Measurements from ENCODE around the gene NUP42. TPM values are rescaled to one million over a fixed set of nuclear protein-coding genes. Genes with fewer than 3 reads are reported as not detected.

NUP42 gene
- total and polyA plus RNA-seq, 2 of the 13 experiments (the other 11 are each of a cell fraction or from before 2014, with no cell fraction given): 32.0 to 51.5 TPM

DNA sequence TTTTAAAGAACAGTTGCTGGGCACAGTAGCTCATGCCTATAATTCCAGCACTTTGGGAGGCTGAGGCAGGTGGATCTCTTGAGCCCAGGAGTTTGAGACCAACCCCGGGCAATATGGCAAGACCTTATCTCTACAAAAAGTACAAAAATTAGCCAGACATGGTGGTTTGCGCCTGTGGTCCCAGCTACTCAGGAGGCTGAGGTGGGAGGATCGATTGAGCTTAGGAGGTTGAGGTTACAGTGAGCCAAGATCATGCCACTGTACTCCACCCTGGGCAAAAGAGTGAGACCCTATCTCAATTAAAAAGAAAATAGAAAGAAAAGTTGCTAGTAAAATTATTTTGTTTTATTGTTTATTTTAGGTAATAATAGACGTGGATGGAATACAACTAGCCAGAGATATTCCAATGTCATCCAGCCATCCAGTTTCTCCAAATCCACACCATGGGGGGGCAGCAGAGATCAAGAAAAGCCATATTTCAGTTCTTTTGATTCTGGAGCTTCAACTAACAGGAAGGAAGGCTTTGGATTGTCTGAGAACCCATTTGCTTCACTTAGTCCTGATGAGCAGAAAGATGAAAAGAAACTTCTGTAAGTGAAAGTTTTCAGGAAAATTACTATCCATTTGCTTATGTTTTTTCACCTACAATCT is 3.0 kb downstream of the NUP42 start:
- FAIRE-seq (peak; percentile 60), DNase-seq (ENCODE audit: low spot score) (peak; percentile 49), ATAC-seq (no peak)
- Histone ChIP-seq H3K79me2 (ENCODE audit: insufficient read depth, low read length) (peaks cover 41% of the 10 kb centered on the region), H3K9ac (ENCODE audit: insufficient read depth, low read depth, low read length) (no peak overlapping the region), H3K4me2 (ENCODE audit: low read depth, low read length) (no peak overlapping the region; the same call in 1 of the 2 replicates), H4K20me1 (ENCODE audit: insufficient read depth, low read length) (no peaks in the 10 kb centered on the region; the same call in 1 of the 2 replicates), H3K27ac (ENCODE audit: extremely low read length, insufficient read depth, low read length) (no peak overlapping the region), H3K36me3 (replicated peaks in 1 of 2; ENCODE audit: control insufficient read depth in 1 of 2, insufficient read depth in 2 of 2, low read length in 2 of 2) (peaks cover 1 to 33% of the 10 kb centered on the region in 2 experiments), H3K4me1 (ENCODE audit: insufficient read depth, low read length) (peaks cover 34% of the 10 kb centered on the region), H3K27me3 (ENCODE audit: control insufficient read depth in 1 of 2, insufficient read depth in 2 of 2, low read length in 2 of 2) (no peaks in the 10 kb centered on the region; a peak in 1 of 5 replicates), H2AFZ (ENCODE audit: low read length) (no peak overlapping the region), H3K4me3 (replicated peaks in 1 of 3; ENCODE audit: insufficient read depth in 1 of 3, low read depth in 2 of 3, low read length in 3 of 3) (no peak overlapping the region), H3K9me3 (ENCODE audit: low read length) (no peaks in the 10 kb centered on the region)
- BruUV-seq (replicated peaks): no TSS peak
- intact Hi-C loops (cut with micrococcal nuclease; ENCODE audit: unreplicated experiment): loop anchor here (1.0 to 10.0 kb wide), 5 partner anchors 76 to 360 kb away; partner anchors contain the start of gene IGF2BP3
- WGBS (ENCODE audit: low lambda C conversion rate): 81% methylated on average over 4 of the region's 4 CpGs
- ChIA-PET CTCF (ENCODE audit: low intra/inter-chr PET ratio, low total read pairs) (no interaction called here), POLR2A (interaction anchor here (2.0 kb wide), 1 partner anchor 79 kb away, joined by 6 read pairs; no protein-coding TSS in a partner anchor)
- in situ Hi-C loops (cut with HindIII; ENCODE audit: extremely low pct_ligation_motif_present, low pct_unique_long_range_greater_than_20kb): loop anchor here (5.0 kb wide), 1 partner anchor 78 kb away; the partner anchor contains the start of gene KLHL7
- TF ChIP-seq BORCS8-MEF2B (CRISPR knock-in tag; IDR thresholded peaks at IDR 0.05) (no peak), ZNF598 (CRISPR knock-in tag; IDR thresholded peaks at IDR 0.05; ENCODE audit: borderline replicate concordance) (no peak), ZMAT3 (CRISPR knock-in tag; conservative IDR thresholded peaks at IDR 0.05) (no peak), MIXL1 (CRISPR knock-in tag; IDR thresholded peaks at IDR 0.05) (no peak), NFE2 (CRISPR knock-in tag; IDR thresholded peaks at IDR 0.05) (no peak), STAG1 (CRISPR knock-in tag; IDR thresholded peaks at IDR 0.05) (peak; percentile 69), RAD21 (CRISPR knock-in tag; IDR thresholded peaks at IDR 0.05) (0 out of 2 replicates have a peak, but pooled peaks have one; percentile 21), ZNF124 (CRISPR knock-in tag; IDR thresholded peaks at IDR 0.05) (no peak), NFIC (IDR thresholded peaks at IDR 0.05; ENCODE audit: low read length) (no peak), SMC3 (IDR thresholded peaks at IDR 0.05; ENCODE audit: low read length) (peak; percentile 50), RFX3 (CRISPR knock-in tag; IDR thresholded peaks at IDR 0.05) (no peak)
- TF ChIP-seq, protein P1, sequence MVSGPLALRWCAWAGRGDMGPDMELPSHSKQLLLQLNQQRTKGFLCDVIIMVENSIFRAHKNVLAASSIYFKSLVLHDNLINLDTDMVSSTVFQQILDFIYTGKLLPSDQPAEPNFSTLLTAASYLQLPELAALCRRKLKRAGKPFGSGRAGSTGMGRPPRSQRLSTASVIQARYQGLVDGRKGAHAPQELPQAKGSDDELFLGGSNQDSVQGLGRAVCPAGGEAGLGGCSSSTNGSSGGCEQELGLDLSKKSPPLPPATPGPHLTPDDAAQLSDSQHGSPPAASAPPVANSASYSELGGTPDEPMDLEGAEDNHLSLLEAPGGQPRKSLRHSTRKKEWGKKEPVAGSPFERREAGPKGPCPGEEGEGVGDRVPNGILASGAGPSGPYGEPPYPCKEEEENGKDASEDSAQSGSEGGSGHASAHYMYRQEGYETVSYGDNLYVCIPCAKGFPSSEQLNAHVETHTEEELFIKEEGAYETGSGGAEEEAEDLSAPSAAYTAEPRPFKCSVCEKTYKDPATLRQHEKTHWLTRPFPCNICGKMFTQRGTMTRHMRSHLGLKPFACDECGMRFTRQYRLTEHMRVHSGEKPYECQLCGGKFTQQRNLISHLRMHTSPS (CRISPR knock-in tag; IDR thresholded peaks at IDR 0.05; ENCODE audit: low read depth): no peak
- TF ChIP-seq, protein P2, sequence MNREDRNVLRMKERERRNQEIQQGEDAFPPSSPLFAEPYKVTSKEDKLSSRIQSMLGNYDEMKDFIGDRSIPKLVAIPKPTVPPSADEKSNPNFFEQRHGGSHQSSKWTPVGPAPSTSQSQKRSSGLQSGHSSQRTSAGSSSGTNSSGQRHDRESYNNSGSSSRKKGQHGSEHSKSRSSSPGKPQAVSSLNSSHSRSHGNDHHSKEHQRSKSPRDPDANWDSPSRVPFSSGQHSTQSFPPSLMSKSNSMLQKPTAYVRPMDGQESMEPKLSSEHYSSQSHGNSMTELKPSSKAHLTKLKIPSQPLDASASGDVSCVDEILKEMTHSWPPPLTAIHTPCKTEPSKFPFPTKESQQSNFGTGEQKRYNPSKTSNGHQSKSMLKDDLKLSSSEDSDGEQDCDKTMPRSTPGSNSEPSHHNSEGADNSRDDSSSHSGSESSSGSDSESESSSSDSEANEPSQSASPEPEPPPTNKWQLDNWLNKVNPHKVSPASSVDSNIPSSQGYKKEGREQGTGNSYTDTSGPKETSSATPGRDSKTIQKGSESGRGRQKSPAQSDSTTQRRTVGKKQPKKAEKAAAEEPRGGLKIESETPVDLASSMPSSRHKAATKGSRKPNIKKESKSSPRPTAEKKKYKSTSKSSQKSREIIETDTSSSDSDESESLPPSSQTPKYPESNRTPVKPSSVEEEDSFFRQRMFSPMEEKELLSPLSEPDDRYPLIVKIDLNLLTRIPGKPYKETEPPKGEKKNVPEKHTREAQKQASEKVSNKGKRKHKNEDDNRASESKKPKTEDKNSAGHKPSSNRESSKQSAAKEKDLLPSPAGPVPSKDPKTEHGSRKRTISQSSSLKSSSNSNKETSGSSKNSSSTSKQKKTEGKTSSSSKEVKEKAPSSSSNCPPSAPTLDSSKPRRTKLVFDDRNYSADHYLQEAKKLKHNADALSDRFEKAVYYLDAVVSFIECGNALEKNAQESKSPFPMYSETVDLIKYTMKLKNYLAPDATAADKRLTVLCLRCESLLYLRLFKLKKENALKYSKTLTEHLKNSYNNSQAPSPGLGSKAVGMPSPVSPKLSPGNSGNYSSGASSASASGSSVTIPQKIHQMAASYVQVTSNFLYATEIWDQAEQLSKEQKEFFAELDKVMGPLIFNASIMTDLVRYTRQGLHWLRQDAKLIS (CRISPR knock-in tag; IDR thresholded peaks at IDR 0.05): no peak
- TF ChIP-seq, protein P3, sequence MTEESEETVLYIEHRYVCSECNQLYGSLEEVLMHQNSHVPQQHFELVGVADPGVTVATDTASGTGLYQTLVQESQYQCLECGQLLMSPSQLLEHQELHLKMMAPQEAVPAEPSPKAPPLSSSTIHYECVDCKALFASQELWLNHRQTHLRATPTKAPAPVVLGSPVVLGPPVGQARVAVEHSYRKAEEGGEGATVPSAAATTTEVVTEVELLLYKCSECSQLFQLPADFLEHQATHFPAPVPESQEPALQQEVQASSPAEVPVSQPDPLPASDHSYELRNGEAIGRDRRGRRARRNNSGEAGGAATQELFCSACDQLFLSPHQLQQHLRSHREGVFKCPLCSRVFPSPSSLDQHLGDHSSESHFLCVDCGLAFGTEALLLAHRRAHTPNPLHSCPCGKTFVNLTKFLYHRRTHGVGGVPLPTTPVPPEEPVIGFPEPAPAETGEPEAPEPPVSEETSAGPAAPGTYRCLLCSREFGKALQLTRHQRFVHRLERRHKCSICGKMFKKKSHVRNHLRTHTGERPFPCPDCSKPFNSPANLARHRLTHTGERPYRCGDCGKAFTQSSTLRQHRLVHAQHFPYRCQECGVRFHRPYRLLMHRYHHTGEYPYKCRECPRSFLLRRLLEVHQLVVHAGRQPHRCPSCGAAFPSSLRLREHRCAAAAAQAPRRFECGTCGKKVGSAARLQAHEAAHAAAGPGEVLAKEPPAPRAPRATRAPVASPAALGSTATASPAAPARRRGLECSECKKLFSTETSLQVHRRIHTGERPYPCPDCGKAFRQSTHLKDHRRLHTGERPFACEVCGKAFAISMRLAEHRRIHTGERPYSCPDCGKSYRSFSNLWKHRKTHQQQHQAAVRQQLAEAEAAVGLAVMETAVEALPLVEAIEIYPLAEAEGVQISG (CRISPR knock-in tag; IDR thresholded peaks at IDR 0.05): no peak

Data from HepG2 (cell line).